ENCODE results near the gene GLUD1. TPM values are rescaled to one million over a fixed set of nuclear protein-coding genes. Genes with fewer than 3 reads are reported as not detected.
"Not testable (repeated sequence)": the region's sequence is repeated elsewhere in the genome, so short reads cannot be mapped to it uniquely, and the experiment has no call there.

The GLUD1 gene
- polyA plus RNA-seq, 1 donor, result 192 TPM

DNA sequence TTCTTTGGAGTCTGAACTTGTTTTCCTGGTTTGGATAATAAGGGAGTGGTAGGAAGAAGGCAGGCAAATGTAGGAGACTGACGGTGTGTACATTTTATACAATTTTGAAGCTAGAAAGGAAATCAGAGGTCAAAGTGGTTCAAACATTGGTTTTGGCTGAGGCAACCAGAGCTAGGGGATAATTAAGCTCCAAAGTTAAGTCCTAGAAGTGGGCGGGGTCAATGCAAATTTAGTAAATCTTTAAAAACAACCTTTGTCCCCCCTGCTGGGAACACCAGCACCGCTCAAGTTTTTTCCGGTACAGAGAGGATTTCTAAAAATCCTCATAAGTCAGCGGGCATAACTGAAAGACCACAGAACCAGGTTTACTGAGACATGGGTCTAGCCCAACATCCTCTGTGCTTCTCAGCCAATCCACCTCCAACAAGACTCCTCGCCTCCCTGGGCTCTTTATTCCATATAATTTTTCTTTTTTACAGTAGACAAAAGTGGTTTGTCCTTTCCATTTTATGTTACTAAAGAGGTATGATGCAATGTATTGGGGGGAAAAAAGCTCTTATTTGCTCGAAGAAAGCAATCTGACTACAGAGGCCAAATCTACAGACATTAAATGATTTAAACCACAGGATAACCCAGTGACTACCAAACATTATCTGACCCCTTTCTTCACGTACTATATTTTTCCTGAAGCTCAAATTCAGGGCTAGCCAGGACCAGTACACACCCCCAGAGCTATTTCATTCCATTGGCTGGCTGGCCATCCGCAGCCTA lies 1.6 kb downstream of the GLUD1 start:
- DNase-seq, result peak; percentile 44

GRCh38 chr10:87092376-87092860 lies 2.2 kb downstream of the GLUD1 start:
- DNase-seq, result no peak

DNA sequence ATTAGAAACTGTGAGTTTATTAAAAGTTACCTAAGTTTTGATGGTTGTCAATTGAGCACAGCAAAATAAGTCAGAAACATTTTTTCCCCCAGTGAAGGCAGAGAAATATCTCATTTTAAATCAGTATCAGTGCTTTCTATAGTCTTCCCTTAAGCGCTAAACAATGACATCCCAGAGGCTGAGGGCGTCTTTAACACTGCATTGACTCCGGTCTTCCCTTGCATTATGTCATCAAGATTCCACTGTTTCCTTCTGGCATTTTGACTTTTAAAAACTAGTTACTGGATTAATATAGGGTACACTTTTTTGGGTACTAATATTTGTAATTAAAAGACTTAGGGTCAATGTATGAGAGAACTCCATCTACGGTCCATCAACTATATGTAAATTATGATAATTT lies 3.9 kb downstream of the GLUD1 start:
- no peak for DNase-seq

DNA sequence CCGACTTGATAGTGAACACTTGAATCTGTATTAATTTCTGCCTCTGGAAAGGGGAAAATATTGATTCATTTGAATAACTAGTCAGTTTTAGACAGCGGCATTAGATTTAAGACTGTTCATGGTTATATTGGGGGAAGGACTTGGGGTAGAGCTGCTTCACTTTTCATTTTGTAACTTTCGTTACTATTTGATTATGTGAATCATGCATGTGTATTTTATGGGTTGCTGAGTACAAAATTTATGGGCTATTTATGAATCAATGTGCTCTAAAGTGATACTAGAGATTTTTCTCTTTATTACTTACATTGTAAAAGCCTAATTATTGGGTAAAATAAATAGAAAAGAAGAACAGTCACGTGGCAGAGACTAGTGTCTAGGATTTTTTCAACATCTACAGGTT lies 4.9 kb downstream of the GLUD1 start:
- DNase-seq, result no peak

- DNase-seq, result no peak
Observed at GRCh38 chr10:87085537-87085936, 9.1 kb downstream of the GLUD1 start.

- not testable (repeated sequence) for DNase-seq
Observed at GRCh38 chr10:87084291-87084782, 10.3 kb downstream of the GLUD1 start.

GRCh38 chr10:87083576-87084290 lies 10.9 kb downstream of the GLUD1 start:
- DNase-seq, result not testable (repeated sequence)

DNA sequence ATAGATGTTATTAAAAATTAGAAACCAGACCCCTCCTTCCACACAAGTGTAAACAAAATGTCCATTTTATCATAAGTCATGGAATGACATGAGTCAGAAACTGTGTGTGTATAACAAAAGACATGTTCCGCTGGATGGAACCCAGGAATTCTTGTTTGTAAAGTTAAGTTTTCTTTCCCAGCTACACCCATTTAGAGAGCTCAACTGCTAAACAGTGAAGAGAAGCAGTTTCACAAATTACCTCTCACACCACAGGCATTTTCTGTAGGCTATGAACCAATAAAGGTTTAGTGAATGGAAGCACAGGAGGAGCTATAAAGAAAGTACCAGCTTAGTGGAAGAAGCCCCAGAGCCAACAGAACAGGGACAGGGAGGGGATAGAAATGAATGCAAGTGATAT lies 12.4 kb downstream of the GLUD1 start:
- not testable (repeated sequence) for DNase-seq

GRCh38 chr10:87081574-87081973 lies 13.1 kb downstream of the GLUD1 start:
- not testable (repeated sequence) for DNase-seq

DNA sequence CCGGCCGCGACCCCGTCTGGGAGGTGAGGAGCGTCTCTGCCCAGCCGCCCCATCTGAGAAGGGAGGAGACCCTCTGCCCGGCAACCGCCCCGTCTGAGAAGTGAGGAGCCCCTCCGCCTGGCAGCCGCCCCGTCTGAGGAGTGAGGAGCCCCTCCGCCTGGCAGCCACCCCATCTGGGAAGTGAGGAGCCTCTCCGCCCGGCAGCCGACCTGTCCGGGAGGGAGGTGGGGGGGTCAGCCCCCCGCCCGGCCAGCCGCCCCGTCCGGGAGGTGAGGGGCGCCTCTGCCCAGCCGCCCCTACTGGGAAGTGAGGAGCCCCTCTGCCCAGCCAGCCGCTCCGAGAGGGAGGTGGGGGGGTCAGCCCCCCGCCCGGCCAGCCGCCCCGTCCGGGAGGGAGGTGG lies 14.0 kb downstream of the GLUD1 start:
- not testable (repeated sequence) for DNase-seq

DNA sequence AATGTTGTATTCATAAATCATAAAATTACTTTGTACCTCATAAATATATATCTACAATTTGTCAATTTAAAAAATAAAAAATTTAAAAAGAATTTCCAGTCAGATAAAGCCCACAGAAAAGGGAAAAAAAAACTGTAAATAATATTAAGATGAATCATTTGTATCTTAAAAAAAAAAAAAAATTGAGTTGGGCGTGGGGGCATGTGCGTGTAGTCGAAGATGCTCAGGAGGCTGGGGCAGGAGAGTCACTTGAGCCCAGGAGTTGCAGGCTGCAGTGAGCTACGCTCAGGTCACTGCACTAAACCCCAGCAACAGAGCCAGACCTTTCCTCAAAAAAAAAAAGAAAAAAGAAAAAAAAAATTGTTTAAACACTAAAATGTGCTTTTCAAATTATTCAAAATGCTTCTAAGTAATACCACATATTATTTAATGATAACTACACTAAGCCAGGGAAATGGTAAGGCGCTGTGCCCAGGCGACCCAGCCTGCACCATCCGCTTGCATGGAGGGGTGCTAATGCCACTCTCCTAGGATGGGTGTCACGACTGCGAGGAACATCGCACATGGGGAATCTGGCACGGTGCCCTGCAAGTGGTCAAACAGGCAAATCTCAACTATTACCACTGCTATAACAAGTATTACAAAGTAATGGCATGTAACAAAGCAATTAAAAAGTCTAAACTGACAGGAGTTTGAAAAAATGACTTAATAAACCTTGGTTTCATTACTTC lies 15.4 kb downstream of the GLUD1 start:
- DNase-seq, result no peak

- not testable (repeated sequence) for DNase-seq
Observed at GRCh38 chr10:87076421-87076820, 18.2 kb downstream of the GLUD1 start.

DNA sequence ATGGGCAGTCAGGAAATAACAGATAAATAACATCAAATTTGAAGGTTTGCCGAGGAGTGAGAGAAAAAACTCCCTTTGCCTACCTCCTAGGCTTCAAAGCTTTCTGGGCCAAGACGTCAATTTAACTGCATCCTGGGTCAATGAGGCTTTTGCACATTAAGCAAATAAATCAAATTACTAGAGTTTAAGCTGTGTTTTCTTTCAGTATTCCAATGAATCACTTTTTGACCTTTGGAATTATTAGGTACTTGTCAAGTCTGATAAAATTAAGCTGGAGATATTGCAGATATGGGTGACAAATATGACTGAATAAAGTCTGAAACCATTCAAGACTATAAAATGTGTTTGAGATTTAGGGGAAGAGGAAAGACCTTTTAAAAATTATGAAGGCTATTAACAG lies 22.2 kb downstream of the GLUD1 start:
- DNase-seq, result no peak

GRCh38 chr10:87068281-87068680 lies 26.4 kb downstream of the GLUD1 start:
- DNase-seq, result no peak

DNA sequence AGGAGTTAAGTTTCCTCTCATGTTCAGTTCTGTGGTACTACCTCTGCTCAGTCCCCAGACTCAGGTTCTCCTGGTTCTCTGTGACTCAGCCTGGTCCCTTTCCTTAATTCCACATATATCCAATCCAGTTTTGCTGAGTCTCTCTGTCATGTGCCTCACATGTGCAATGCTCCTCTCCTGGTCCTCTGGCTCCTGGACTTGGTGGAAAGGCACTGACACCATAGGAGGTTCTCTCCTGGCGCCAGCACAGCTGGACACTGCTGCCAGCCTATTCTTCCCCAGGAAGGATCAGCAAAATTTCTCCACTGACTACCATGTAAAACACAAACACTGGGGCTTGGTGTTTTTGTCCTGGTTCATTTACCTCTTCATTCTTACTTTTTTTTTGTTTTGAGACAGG lies 27.8 kb downstream of the GLUD1 start:
- no peak for DNase-seq

DNA sequence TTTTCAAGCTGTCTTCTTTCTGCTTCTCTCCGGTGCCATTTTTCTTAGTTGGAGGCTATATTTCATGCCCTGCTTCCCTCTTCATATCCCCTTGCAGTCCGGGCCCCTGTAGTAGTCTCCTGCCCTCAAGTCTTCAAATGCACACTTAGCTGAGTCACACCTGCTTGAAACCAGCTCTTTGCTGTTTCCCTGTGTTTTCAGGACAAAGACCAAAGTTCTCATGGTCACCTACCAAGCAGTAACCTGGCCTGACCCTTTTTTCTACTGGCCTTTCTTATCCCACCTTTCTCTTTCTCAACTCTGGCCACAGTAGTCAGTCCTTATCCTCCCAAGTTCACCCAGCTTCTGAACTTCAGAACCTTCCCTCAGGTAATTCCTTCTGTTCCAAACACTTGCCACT lies 28.5 kb downstream of the GLUD1 start:
- DNase-seq, result no peak

- DNase-seq, result no peak
Observed at GRCh38 chr10:87064651-87065050, 30.0 kb downstream of the GLUD1 start.

GRCh38 chr10:87060280-87060928 lies 34.2 kb downstream of the GLUD1 start:
- DNase-seq, result no peak

DNA sequence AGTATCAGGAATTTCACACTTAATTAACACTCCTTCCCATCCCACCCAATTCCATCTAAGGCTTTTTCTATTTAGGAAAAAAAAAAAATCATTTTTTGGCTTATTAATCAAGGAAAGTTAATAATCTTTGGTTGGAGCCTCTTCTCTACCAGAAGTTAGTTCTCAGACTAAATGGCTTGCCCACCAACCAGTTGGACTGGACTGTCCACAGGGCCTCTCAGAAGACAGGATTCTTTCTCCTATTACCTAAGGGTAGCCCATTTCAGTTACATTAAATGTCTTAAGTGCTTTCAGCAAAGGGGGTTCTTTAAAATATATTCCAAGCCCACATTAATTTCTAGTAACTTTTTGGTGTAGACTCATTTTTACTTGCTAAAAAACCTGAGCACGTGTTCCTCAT lies 35.2 kb downstream of the GLUD1 start:
- DNase-seq, result no peak

GRCh38 chr10:87058171-87058570 lies 36.5 kb downstream of the GLUD1 start:
- no peak for DNase-seq

DNA sequence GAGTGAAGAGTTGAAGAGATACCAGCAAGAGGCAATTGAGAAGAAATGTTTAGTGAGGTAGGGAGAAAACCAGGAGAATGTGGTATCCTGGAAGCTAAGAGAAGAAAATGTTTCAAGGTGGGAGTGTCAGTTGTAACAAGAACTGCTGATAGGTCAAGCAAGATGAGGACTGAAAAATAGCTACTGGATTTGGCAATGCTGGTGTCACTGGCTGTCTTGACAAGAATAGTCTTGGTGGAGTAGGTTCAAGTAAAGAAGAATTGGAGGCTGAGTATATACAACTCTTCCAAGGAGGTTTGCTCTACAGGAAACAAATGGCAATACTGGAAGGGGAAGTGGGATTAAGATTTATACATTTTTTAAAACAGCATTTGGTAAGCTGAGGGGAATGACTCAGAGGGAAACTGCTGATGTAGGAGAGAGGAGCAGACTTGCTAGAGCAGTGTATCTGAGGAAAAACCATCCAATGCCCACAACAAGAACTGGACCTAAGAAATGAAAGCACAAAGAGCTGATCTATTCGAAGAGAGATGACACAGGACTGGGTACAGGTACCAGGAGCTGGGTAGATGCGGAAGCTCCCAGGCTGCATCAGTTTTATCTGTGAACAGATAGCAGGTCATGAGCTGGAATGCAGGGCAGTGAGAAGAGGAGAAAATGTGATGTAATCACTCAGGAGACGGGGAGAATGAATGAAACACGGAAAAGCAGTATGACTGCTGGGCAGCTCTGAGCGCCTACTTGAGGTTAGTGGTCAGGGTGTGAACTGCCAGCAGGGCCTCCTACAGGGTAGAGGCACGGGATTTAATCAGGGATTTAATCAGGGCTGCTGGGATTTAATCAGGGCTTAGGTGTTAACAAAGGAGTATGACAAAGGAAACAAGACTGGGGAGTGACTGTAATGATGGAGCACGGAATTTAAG lies 40.0 kb downstream of the GLUD1 start:
- no peak for DNase-seq
